ENCODE results near the gene RBP5.
"Not testable (repeated sequence)": the region's sequence is repeated elsewhere in the genome, so short reads cannot be mapped to it uniquely, and the experiment has no call there.

The RBP5 gene

GRCh38 chr12:7107181-7107580 is 21.5 kb downstream of the RBP5 start:
- H3K27me3 Mint-ChIP-seq, H3K4me3 Mint-ChIP-seq, H3K27ac Mint-ChIP-seq: not testable (repeated sequence)
- peaks cover 34% of the 10 kb centered on the region for H3K36me3 Mint-ChIP-seq (ENCODE audit: low read depth)
- H3K9me3 Mint-ChIP-seq, result peaks cover 12% of the 10 kb centered on the region
- H3K4me1 Mint-ChIP-seq (ENCODE audit: low read depth), result peaks cover 36% of the 10 kb centered on the region

DNA sequence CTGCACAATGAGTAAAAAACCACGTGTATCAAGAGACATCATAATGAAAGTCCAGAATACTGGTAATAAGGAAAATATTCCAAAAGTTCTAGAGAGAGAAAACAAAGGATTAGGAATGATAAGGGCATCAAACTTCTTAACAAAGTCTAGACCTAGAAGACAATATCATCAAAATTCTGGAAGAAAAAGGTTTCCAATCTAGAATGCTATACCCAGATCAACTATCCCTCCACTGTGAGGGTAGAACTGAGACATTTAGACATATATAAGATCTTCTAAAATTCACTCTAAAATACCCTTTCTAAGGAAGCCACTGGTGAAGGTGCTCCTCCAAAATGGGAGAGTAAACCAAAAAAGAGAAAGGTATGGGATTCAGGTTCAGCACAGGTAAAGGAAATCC is 22.6 kb downstream of the RBP5 start:
- H3K27me3 Mint-ChIP-seq, result no peaks in the 10 kb centered on the region
- peaks cover 31% of the 10 kb centered on the region for H3K36me3 Mint-ChIP-seq (ENCODE audit: low read depth)
- H3K9me3 Mint-ChIP-seq, result peaks cover 12% of the 10 kb centered on the region
- no peak overlapping the region for H3K4me3 Mint-ChIP-seq
- H3K4me1 Mint-ChIP-seq (ENCODE audit: low read depth), result peaks cover 36% of the 10 kb centered on the region
- H3K27ac Mint-ChIP-seq, result no peak overlapping the region

DNA sequence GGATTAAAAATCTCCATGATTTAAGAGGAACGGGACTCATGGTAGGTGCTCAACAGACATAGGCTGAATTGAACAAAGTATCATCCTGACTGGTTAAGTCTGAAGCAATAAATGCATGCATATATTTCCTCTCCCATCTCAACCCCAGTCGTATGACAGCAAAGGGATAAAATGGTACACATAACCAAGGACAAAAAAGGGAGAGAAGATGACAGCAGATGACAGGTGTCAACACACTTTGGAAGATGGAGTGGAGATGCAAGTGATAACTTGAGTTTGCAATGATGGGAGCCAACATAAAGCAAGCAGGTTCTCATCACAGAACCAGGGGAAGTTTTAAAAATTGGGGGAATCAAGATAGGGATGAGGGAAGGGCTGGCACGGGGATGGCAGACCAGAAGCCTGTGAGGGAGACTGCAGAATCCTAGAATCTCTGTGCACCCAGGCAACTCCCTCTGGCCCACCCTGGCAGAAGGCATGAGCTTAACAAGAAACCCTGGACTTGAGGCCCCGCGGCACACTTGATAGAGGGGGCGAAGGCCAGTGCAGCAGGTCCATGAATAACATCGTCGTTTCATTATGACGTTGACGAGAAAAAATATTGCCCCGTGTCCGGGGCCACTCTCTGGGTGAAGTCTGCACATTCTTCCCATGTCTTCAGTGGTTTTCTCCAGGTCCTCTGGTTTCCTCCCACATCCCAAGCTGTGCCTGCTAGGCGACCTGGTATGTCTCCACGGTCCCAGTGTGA is 24.7 kb downstream of the RBP5 start:
- peaks cover 12% of the 10 kb centered on the region for H3K9me3 Mint-ChIP-seq
- H3K4me1 Mint-ChIP-seq (ENCODE audit: low read depth), result peaks cover 23% of the 10 kb centered on the region
- peaks cover 27% of the 10 kb centered on the region for H3K36me3 Mint-ChIP-seq (ENCODE audit: low read depth)
- no peak overlapping the region for H3K27ac Mint-ChIP-seq
- no peaks in the 10 kb centered on the region for H3K27me3 Mint-ChIP-seq
- H3K4me3 Mint-ChIP-seq, result no peak overlapping the region

DNA sequence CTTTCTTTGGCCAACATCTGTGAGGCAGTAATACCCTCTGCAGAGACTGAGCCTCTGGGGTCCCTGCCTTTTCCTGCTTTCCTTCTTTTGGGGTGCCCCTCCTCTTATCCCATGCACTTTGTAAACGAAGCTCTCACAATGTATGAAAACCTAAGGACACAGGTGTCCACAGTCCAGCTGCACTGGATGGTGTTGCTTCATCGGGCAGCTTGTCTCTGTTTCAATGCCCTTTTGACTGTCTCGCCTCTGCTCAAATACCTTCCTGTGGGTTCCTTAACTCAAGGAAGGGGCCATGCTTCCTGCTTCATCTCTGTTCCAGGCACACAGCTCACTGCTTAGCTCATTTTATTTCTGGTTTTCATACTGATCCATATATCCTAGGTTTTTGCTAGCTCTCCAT is 26.1 kb downstream of the RBP5 start:
- no peak overlapping the region for H3K4me3 Mint-ChIP-seq
- peaks cover 17% of the 10 kb centered on the region for H3K4me1 Mint-ChIP-seq (ENCODE audit: low read depth)
- H3K36me3 Mint-ChIP-seq (ENCODE audit: low read depth), result peaks cover 32% of the 10 kb centered on the region
- H3K27me3 Mint-ChIP-seq, result no peaks in the 10 kb centered on the region
- H3K9me3 Mint-ChIP-seq, result peaks cover 12% of the 10 kb centered on the region
- H3K27ac Mint-ChIP-seq, result no peak overlapping the region

DNA sequence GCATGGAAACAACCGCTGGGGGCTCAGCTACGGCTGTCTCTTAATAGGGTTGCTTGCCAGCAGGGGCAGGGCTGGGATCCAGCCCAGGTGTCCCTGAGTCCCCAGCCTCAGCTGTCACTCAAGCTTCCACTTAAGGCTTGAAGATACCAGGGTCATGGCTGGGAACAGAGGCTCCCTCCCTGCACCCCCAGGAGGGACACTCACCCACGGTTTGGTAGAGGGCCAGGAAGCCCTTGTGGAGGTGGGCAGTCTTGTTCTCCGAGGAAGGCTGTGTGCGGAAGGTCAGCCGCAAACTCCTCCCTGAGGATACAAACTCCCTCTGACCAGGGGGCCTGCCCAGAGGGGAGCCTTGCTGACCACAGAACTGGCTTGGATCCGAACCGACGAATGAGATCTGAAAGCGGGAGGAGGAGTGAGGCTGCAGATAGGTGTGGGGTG is 27.0 kb downstream of the RBP5 start:
- H3K27ac Mint-ChIP-seq, result no peak overlapping the region
- H3K36me3 Mint-ChIP-seq (ENCODE audit: low read depth), result peaks cover 30% of the 10 kb centered on the region
- H3K9me3 Mint-ChIP-seq, result peaks cover 12% of the 10 kb centered on the region

DNA sequence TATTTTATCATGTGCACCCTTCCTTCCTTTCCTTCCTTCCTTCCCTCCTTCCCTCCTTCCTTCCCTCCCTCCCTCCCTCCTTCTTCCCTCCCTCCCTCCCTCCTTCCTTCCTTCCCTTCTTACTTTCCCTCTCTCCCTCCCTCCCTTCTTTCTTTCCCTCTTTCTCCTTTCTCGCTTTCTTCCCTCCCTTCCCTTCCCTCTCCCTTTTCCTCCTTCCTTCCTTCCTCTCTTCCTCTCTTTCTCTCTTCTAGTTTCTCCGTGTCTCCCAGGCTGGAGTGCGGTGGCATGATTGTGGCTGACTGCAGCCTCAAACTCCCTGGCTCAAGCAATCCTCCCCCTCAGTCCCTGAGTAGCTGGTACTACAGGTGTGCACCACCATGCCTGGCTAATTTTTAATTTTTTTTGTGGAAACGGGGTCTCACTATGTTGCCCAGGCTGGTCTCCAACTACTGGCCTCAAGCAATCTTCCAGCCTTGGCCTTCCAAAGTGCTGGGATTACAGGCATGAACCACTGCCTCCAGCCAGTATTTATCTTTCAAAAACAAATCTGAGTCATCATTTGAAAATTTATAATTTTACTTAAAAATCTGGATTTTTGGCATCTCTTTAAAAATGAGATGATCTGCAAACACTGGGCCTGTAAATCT is 27.5 kb downstream of the RBP5 start:
- H3K9me3 Mint-ChIP-seq, result peaks cover 8% of the 10 kb centered on the region
- H3K27ac Mint-ChIP-seq, result no peak overlapping the region
- peaks cover 25% of the 10 kb centered on the region for H3K36me3 Mint-ChIP-seq (ENCODE audit: low read depth)
- H3K4me3 Mint-ChIP-seq, result no peak overlapping the region
- H3K4me1 Mint-ChIP-seq (ENCODE audit: low read depth), result peaks cover 7% of the 10 kb centered on the region
- H3K27me3 Mint-ChIP-seq, result no peaks in the 10 kb centered on the region

More for the DNA sequence above, 27.0 kb downstream of the RBP5 start:
- Mint-ChIP-seq H3K4me1 (ENCODE audit: low read depth) (peaks cover 13% of the 10 kb centered on the region), H3K4me3 (no peak overlapping the region), H3K27me3 (no peaks in the 10 kb centered on the region)

- Mint-ChIP-seq H3K4me3 (no peak overlapping the region), H3K36me3 (ENCODE audit: low read depth) (peaks cover 16% of the 10 kb centered on the region), H3K27me3 (no peaks in the 10 kb centered on the region), H3K9me3 (no peaks in the 10 kb centered on the region), H3K27ac (no peak overlapping the region), H3K4me1 (ENCODE audit: low read depth) (no peaks in the 10 kb centered on the region)
These were observed 28.4 kb downstream of the RBP5 start for GRCh38 chr12:7100239-7100638.

DNA sequence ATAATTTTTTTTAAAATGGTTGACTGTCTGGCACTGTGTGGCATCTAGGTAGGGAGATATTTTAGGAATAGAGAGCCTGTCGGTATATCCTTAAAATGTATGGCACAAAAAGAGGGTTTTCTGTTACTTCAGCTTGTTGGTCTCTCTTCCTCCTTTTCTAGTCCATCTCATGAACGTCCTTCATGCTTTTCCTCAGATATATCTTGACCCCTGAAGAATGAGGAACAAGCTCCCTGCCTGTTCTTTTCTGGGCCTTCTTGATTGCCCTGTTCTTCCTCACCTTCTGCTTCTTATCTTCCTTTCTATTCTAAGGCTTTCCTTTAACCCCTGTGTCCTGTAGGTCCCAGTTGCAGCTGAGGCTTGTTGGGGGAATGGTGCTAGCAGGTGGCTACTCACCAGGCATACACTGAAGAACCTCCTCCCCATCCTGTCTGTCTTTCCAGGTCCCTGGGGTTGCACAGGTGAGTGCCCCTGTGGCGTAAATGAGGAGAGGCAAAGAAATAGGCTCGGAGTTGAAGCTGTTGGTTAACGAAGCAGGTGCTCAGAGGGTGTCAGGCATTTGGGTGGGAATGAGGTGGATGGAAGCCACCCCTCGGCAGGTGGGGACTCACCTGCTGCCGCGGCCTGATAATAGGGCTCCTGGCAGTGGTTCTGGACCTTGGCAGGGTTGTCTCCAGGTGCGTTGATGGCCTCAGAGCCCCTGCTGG is 29.2 kb downstream of the RBP5 start:
- H3K27ac Mint-ChIP-seq, result no peak overlapping the region
- no peaks in the 10 kb centered on the region for H3K9me3 Mint-ChIP-seq
- peaks cover 16% of the 10 kb centered on the region for H3K36me3 Mint-ChIP-seq (ENCODE audit: low read depth)
- no peak overlapping the region for H3K4me3 Mint-ChIP-seq
- H3K27me3 Mint-ChIP-seq, result no peaks in the 10 kb centered on the region
- no peaks in the 10 kb centered on the region for H3K4me1 Mint-ChIP-seq (ENCODE audit: low read depth)

DNA sequence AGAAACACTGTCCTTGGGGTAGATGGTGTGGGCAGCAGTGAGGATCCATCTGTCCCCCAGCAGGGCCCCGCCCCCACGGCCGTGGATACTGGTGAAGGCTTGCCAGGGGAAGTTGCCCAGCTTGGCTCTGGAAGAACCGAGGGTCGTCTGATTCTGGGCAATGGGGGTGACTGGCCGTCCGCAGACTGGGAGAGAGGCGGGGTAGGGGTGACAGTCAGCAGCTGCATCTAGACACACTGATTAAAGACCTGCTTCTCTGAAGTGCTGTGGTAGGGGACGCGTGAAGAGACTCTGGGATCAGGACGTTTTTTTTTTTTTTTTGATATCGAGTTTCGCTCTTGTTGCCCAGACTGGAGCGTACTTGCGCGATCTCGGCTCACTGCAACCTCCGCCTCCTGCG is 31.7 kb downstream of the RBP5 start:
- peaks cover 10% of the 10 kb centered on the region for H3K36me3 Mint-ChIP-seq (ENCODE audit: low read depth)
- no peaks in the 10 kb centered on the region for H3K27me3 Mint-ChIP-seq
- no peaks in the 10 kb centered on the region for H3K9me3 Mint-ChIP-seq
- H3K4me1 Mint-ChIP-seq (ENCODE audit: low read depth), result peaks cover 5% of the 10 kb centered on the region
- no peak overlapping the region for H3K27ac Mint-ChIP-seq
- no peak overlapping the region for H3K4me3 Mint-ChIP-seq

- Mint-ChIP-seq H3K9me3 (no peaks in the 10 kb centered on the region), H3K4me3 (no peak overlapping the region), H3K27ac (no peak overlapping the region), H3K27me3 (no peaks in the 10 kb centered on the region), H3K4me1 (ENCODE audit: low read depth) (peaks cover 6% of the 10 kb centered on the region), H3K36me3 (ENCODE audit: low read depth) (peaks cover 10% of the 10 kb centered on the region)
These were observed 32.4 kb downstream of the RBP5 start for GRCh38 chr12:7096006-7096932.

DNA sequence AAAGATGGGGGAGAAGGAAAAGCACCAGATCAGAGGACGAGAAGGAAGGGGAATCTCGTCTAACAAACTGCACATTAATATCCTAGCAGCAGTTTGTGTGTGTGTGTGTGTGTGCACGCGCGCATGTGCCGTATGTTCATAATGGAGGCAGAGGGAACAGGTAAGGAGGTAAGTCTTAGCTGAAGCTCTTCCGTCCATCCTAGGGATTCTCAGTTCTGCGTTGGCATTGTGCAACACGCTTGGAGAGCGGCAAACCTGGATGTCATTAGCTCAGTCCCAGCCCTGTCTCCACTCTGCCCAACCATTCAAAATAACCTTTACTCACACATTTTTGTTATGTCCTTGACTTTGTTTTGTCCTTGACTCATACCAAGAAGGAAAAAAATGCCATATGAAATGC is 34.8 kb downstream of the RBP5 start:
- Mint-ChIP-seq H3K4me1 (ENCODE audit: low read depth) (peaks cover 6% of the 10 kb centered on the region), H3K4me3 (no peak overlapping the region), H3K27ac (no peak overlapping the region)

GRCh38 chr12:7093486-7093885 is 35.2 kb downstream of the RBP5 start:
- no peak overlapping the region for H3K4me3 Mint-ChIP-seq
- H3K4me1 Mint-ChIP-seq (ENCODE audit: low read depth), result peaks cover 6% of the 10 kb centered on the region
- no peak overlapping the region for H3K27ac Mint-ChIP-seq
- no peaks in the 10 kb centered on the region for H3K9me3 Mint-ChIP-seq
- peaks cover 7% of the 10 kb centered on the region for H3K36me3 Mint-ChIP-seq (ENCODE audit: low read depth)
- no peaks in the 10 kb centered on the region for H3K27me3 Mint-ChIP-seq

More for the DNA sequence above, 34.8 kb downstream of the RBP5 start:
- no peaks in the 10 kb centered on the region for H3K27me3 Mint-ChIP-seq
- peaks cover 10% of the 10 kb centered on the region for H3K36me3 Mint-ChIP-seq (ENCODE audit: low read depth)
- no peaks in the 10 kb centered on the region for H3K9me3 Mint-ChIP-seq

DNA sequence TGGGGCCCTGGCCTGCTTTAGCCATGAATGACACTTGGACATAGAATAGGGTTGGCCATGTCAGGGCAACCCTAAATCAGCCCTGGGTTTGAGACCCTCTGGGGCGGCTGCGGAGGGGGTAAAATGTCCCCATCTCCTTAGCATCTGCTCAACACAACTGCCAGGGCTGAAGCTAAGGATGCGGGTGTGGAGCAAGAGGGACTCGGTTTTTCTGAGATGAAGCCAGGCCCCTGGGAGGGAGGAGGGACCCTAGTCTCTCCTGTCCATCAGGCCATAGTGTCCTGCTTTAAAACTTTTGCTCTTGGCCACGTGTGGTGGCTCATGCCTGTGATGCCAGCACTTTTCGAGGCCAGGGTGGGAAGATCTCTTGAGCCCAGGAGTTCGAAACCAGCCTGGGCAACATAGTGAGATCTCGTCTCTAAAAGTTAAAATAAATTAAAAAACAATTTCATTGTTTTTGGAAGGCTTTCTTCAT is 35.7 kb downstream of the RBP5 start:
- Mint-ChIP-seq H3K27ac (no peak overlapping the region), H3K4me3 (no peak overlapping the region), H3K9me3 (no peaks in the 10 kb centered on the region), H3K36me3 (ENCODE audit: low read depth) (peaks cover 3% of the 10 kb centered on the region), H3K27me3 (no peaks in the 10 kb centered on the region), H3K4me1 (ENCODE audit: low read depth) (peaks cover 6% of the 10 kb centered on the region)

GRCh38 chr12:7092229-7092985 is 36.3 kb downstream of the RBP5 start, which contains the start of gene C1R:
C1R (minus strand) TSS chr12:7092445; CDS start chr12:7092388, 57 bp downstream.
- Mint-ChIP-seq H3K36me3 (ENCODE audit: low read depth) (no peaks in the 10 kb centered on the region), H3K4me1 (ENCODE audit: low read depth) (peaks cover 6% of the 10 kb centered on the region), H3K27me3 (no peaks in the 10 kb centered on the region), H3K9me3 (no peaks in the 10 kb centered on the region), H3K4me3 (peak within 1 kb of the TSS; percentile 78), H3K27ac (peak within 1 kb of the TSS; percentile 70)
